IMR-90 (cell line): ENCODE results near the gene ZNF593OS. TPM values are rescaled to one million over a fixed set of nuclear protein-coding genes. Genes with fewer than 3 reads are reported as not detected.
A peak's percentile ranks its signal among the peaks of the same experiment; 100 is the strongest.

ENCODE experiments used
- ATAC-seq: fragments of 200-7000 bp; cut with Tn5 transposase; 2 replicates; pipeline ENCODE4 v1.9.1; 2020; ENCODE audit warnings: low read depth, mild to moderate bottlenecking, moderate library complexity
- BruUV-seq: library from RNA; stranded (reverse); fragments of 400-500 nt; replicated peaks from 2 replicates; lab custom pipeline; 2021; lab: Mats Ljungman, UMichigan
- CTCF ChIA-PET: fragments of 300-600 bp; formaldehyde crosslinking; extraction: SDS; loops from one replicate; lab custom pipeline; 2021; ENCODE audit warnings: antibody characterized with exemption; lab: Yijun Ruan, JAX
- POLR2A ChIA-PET: fragments of 300-600 bp; sonication (Branson Sonifier 250); formaldehyde crosslinking; loops from one replicate; lab custom pipeline; 2022; ENCODE audit warnings: antibody characterized with exemption; ENCODE audit not compliant: unreplicated experiment; lab: Charles Lee
- DNase-seq: peaks from one replicate; pipeline ENCODE4 v3.0.0; 2013
- H2AFZ ChIP-seq: replicated peaks from 2 replicates; pipeline ENCODE3; 2013; ENCODE audit warnings: low read length, mild to moderate bottlenecking; ENCODE audit not compliant: poor library complexity
- H2AK5ac ChIP-seq: 2 replicates; pipeline ENCODE4 v1.6.1; 2013; ENCODE audit warnings: low read depth, low read length, inconsistent platforms
- H2AK9ac ChIP-seq: replicated peaks from 2 replicates; pipeline ENCODE3; 2013; ENCODE audit warnings: mild to moderate bottlenecking, low read depth, low read length, moderate library complexity; ENCODE audit not compliant: poor library complexity
- H2BK120ac ChIP-seq: 2 replicates; pipeline ENCODE4 v1.6.1; 2013; ENCODE audit warnings: low read depth, low read length, inconsistent platforms
- H2BK15ac ChIP-seq: 3 replicates; pipeline ENCODE4 v1.6.1; 2013; ENCODE audit warnings: low read depth, low read length, inconsistent platforms
- H2BK20ac ChIP-seq: 2 replicates; pipeline ENCODE4 v1.6.1; 2013; ENCODE audit warnings: low read depth, mild to moderate bottlenecking, inconsistent platforms, low read length, moderate library complexity
- H2BK5ac ChIP-seq: 2 replicates; pipeline ENCODE4 v1.6.1; 2013; ENCODE audit warnings: mild to moderate bottlenecking, low read depth, low read length, inconsistent platforms; ENCODE audit not compliant: poor library complexity, severe bottlenecking
- H3K14ac ChIP-seq: replicated peaks from 2 replicates; pipeline ENCODE4 v1.6.1; 2013; ENCODE audit warnings: low read depth, low read length, inconsistent platforms
- H3K18ac ChIP-seq: 2 replicates; pipeline ENCODE4 v1.6.1; 2013; ENCODE audit warnings: low read depth, low read length, control low read depth
- H3K23ac ChIP-seq: 2 replicates; pipeline ENCODE4 v1.6.1; 2013; ENCODE audit warnings: low read depth, low read length, inconsistent platforms
- H3K27ac ChIP-seq: 2 replicates; pipeline ENCODE4 v1.5.1; 2013; ENCODE audit warnings: mild to moderate bottlenecking, control low read depth, low read length; ENCODE audit not compliant: insufficient read depth
- H3K27me3 ChIP-seq: 2 replicates; pipeline ENCODE4 v1.6.1; 2013; ENCODE audit warnings: low read length; ENCODE audit not compliant: control insufficient read depth, insufficient read depth
- H3K36me3 ChIP-seq: 2 replicates; pipeline ENCODE4 v1.6.1; 2013; ENCODE audit warnings: low read length, mixed read lengths; ENCODE audit not compliant: control insufficient read depth, insufficient read depth
- H3K4ac ChIP-seq: 2 replicates; pipeline ENCODE4 v1.6.1; 2013; ENCODE audit warnings: low read depth, low read length, inconsistent platforms
- H3K4me1 ChIP-seq: 2 replicates; pipeline ENCODE4 v1.6.1; 2013; ENCODE audit warnings: low read length, mixed read lengths; ENCODE audit not compliant: control insufficient read depth, insufficient read depth
- H3K4me2 ChIP-seq: 2 replicates; pipeline ENCODE4 v1.6.1; 2013; ENCODE audit warnings: low read depth, mild to moderate bottlenecking, control low read depth, low read length, moderate library complexity
- H3K4me3 ChIP-seq: 2 replicates; pipeline ENCODE4 v1.5.1; 2013; ENCODE audit warnings: low read depth, mild to moderate bottlenecking, control low read depth, low read length, moderate library complexity; ENCODE audit not compliant: insufficient read depth
- H3K56ac ChIP-seq: 2 replicates; pipeline ENCODE4 v1.6.1; 2013; ENCODE audit warnings: low read length, inconsistent platforms; ENCODE audit not compliant: insufficient read depth; ENCODE audit errors: extremely low read depth
- H3K79me1 ChIP-seq, 2 experiments: 2 replicates each; pipeline ENCODE4 v1.6.1; 2013; ENCODE audit warnings: low read length in 2 of 2, inconsistent platforms in 1 of 2, low read depth in 1 of 2
- H3K9ac ChIP-seq: 2 replicates; pipeline ENCODE4 v1.6.1; 2013; ENCODE audit warnings: low read depth, low read length, control low read depth
- H3K9me1 ChIP-seq: 2 replicates; pipeline ENCODE4 v1.6.1; 2013; ENCODE audit warnings: low read length, inconsistent platforms; ENCODE audit not compliant: insufficient read depth
- H3K9me3 ChIP-seq: 2 replicates; pipeline ENCODE4 v1.6.1; 2013; ENCODE audit warnings: low read length; ENCODE audit not compliant: control insufficient read depth, insufficient read depth
- H4K20me1 ChIP-seq: 2 replicates; pipeline ENCODE4 v1.6.1; 2013; ENCODE audit warnings: low read length, inconsistent platforms; ENCODE audit not compliant: insufficient read depth
- H4K5ac ChIP-seq: 2 replicates; pipeline ENCODE4 v1.6.1; 2013; ENCODE audit warnings: mild to moderate bottlenecking, low read depth, low read length, control low read depth
- H4K8ac ChIP-seq, 2 experiments: 2 replicates each; pipeline ENCODE4 v1.6.1; 2013; ENCODE audit warnings: low read depth in 2 of 2, low read length in 2 of 2, control low read depth in 1 of 2, inconsistent platforms in 1 of 2
- H4K91ac ChIP-seq: 2 replicates; pipeline ENCODE4 v1.6.1; 2013; ENCODE audit warnings: low read depth, low read length, inconsistent platforms; ENCODE audit not compliant: insufficient read depth
- BHLHE40 ChIP-seq: fragments of 150-350 bp; IDR thresholded peaks from 2 replicates; pipeline ENCODE4 v1.6.1; 2016; ENCODE audit warnings: mild to moderate bottlenecking, low read depth, low read length
- CEBPB ChIP-seq: IDR thresholded peaks from 2 replicates; pipeline ENCODE4 v1.6.1; 2012; ENCODE audit warnings: low read depth, low read length, improper control_type of control experiment
- CHD1 ChIP-seq: IDR thresholded peaks from 2 replicates; pipeline ENCODE4 v1.6.1; 2012; ENCODE audit warnings: low read depth, low read length, improper control_type of control experiment
- ELK1 ChIP-seq: fragments of 150-350 bp; IDR thresholded peaks from 2 replicates; pipeline ENCODE4 v1.6.1; 2016; ENCODE audit warnings: low read depth, mild to moderate bottlenecking, low read length, moderate library complexity, borderline replicate concordance
- MXI1 ChIP-seq: IDR thresholded peaks from 2 replicates; pipeline ENCODE4 v1.6.1; 2012; ENCODE audit warnings: low read depth, mild to moderate bottlenecking, low read length, moderate library complexity, borderline replicate concordance
- NFE2L2 ChIP-seq: fragments of 150-350 bp; IDR thresholded peaks from 2 replicates; pipeline ENCODE4 v1.6.1; 2016; ENCODE audit warnings: low read depth, mild to moderate bottlenecking, low read length
- POLR2A ChIP-seq: IDR thresholded peaks from 2 replicates; pipeline ENCODE4 v1.6.1; 2012; ENCODE audit warnings: mild to moderate bottlenecking, low read depth, low read length
- RCOR1 ChIP-seq: IDR thresholded peaks from 2 replicates; pipeline ENCODE4 v1.6.1; 2012; ENCODE audit warnings: mild to moderate bottlenecking, low read length, improper control_type of control experiment; ENCODE audit not compliant: insufficient replicate concordance
- RFX5 ChIP-seq: IDR thresholded peaks from 2 replicates; pipeline ENCODE4 v1.8.0; 2012; ENCODE audit warnings: low read depth, mild to moderate bottlenecking, low read length, moderate library complexity
- SMC3 ChIP-seq: fragments of 150-350 bp; IDR thresholded peaks from 2 replicates; pipeline ENCODE4 v1.6.1; 2016; ENCODE audit warnings: low read depth, mild to moderate bottlenecking, antibody characterized with exemption, low read length, moderate library complexity
- WGBS, 2 experiments: methylation state at CpG; one replicate each; pipeline versions ENCODE4 v1.1.5 to v1.1.7; 2013; ENCODE audit warnings: missing lambda C conversion rate in 2 of 2; ENCODE audit not compliant: insufficient read length in 1 of 2; ENCODE audit errors: extremely low coverage in 2 of 2; 5-methylcytosine and 5-hydroxymethylcytosine counted together
- dilution Hi-C: fragments of 300-500 bp; cut with HindIII; formaldehyde crosslinking; loops from one replicate; pipeline ENCODE4 v1.14.3; 2018; ENCODE audit warnings: low sequenced_read_pairs; ENCODE audit not compliant: unreplicated experiment
- in situ Hi-C: fragments of 300-500 bp; cut with MboI; formaldehyde crosslinking; loops from 3 replicates; pipeline ENCODE4 v1.14.3; 2019; ENCODE audit warnings: low sequenced_read_pairs, inconsistent platforms, mixed read lengths
- intact Hi-C: fragments of 100-400 bp; cut with micrococcal nuclease; formaldehyde crosslinking; loops from 2 replicates; pipeline ENCODE4 v1.10.0; 2022
- polyA plus RNA-seq, 3 experiments: library from polyadenylated mRNA; depleted of rRNA; stranded (reverse); fragments of >200 nt; gene quantifications; 2 replicates each; pipeline ENCODE4 v1.2.3, GENCODE V29; 2012; ENCODE audit warnings: low replicate concordance in 1 of 3
- total RNA-seq: library from RNA; depleted of rRNA; stranded (reverse); fragments of >200 nt; gene quantifications from 2 replicates; pipeline ENCODE4 v1.2.3, GENCODE V29; 2012
- TF ChIP-seq, protein P1 (sequence below): conservative IDR thresholded peaks from 2 replicates; pipeline ENCODE4 v1.5.1; 2012; ENCODE audit warnings: mild to moderate bottlenecking, low read depth, low read length, improper control_type of control experiment
- TF ChIP-seq, protein P2 (sequence below): fragments of 150-350 bp; IDR thresholded peaks from 2 replicates; pipeline ENCODE4 v1.6.1; 2017; ENCODE audit warnings: mild to moderate bottlenecking, antibody characterized with exemption, low read length, low read depth

ZNF593OS gene
- total and polyA plus RNA-seq, 2 of the 4 experiments (the other 2 are of a cell fraction) = not detected

DNA sequence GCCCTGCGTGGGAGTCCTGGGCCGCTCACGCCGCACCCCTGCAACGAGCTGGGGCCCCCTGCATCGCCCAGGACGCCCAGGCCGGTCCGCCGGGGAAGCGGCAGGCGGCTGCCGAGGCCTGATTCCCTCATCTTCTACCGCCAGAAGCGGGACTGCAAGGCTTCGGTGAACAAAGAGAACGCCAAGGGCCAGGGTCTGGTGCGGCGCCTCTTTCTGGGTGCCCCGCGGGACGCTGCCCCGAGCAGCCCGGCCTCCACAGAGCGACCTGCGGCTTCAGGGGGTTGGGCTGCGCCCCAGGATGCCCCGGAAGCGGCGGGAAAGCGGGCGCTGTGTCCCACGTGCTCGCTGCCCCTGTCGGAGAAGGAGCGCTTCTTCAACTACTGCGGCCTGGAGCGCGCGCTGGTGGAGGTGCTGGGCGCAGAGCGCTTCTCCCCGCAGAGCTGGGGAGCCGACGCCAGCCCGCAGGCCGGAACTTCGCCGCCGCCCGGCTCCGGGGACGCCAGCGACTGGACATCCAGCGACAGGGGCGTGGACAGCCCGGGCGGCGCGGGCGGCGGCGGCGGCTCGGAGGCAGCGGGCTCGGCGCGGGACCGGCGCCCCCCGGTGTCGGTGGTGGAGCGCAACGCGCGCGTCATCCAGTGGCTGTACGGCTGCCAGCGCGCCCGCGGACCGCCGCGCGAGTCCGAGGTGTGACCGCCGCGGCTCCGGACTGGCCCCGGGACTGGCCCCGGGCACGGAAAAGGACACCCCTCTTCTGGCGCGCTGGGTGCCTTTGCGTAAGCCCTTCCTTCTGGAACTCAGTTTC is 10.0 kb downstream of the ZNF593OS start:
- Histone ChIP-seq H3K4me1 (peaks cover 4% of the 10 kb centered on the region), H3K27ac (no peak overlapping the region; the same call in 1 of the 2 replicates), H3K4ac (no peak overlapping the region), H2AK5ac (no peak overlapping the region), H3K4me2 (peak overlapping the region; percentile 78), H2BK5ac (no peak overlapping the region), H4K91ac (no peak overlapping the region), H4K20me1 (no peaks in the 10 kb centered on the region), H2BK120ac (no peak overlapping the region), H3K9ac (no peak overlapping the region), H4K5ac (no peak overlapping the region), H2AK9ac (peak overlapping the region; percentile 58), H3K14ac (no peak overlapping the region), H3K18ac (no peak overlapping the region), H3K4me3 (peak overlapping the region; percentile 41), H2BK20ac (no peak overlapping the region), H3K27me3 (peaks cover 31% of the 10 kb centered on the region; the same call in 1 of the 2 replicates), H3K23ac (no peak overlapping the region), H2BK15ac (no peak overlapping the region), H3K36me3 (no peaks in the 10 kb centered on the region), H4K8ac (no peak overlapping the region), H2AFZ (peak overlapping the region; percentile 89), H3K79me1 (no peaks in the 10 kb centered on the region), H3K9me1 (no peaks in the 10 kb centered on the region), H3K56ac (no peak overlapping the region), H3K9me3 (no peaks in the 10 kb centered on the region)
- BruUV-seq = no TSS peak
- ATAC-seq (peak; percentile 74), DNase-seq (peak; percentile 31)
- in situ Hi-C loops (no loop called here), dilution Hi-C loops (no loop called here), intact Hi-C loops (no loop called here)
- POLR2A ChIA-PET = no interaction called here
- CTCF ChIA-PET = no interaction called here
- TF ChIP-seq, protein P1, sequence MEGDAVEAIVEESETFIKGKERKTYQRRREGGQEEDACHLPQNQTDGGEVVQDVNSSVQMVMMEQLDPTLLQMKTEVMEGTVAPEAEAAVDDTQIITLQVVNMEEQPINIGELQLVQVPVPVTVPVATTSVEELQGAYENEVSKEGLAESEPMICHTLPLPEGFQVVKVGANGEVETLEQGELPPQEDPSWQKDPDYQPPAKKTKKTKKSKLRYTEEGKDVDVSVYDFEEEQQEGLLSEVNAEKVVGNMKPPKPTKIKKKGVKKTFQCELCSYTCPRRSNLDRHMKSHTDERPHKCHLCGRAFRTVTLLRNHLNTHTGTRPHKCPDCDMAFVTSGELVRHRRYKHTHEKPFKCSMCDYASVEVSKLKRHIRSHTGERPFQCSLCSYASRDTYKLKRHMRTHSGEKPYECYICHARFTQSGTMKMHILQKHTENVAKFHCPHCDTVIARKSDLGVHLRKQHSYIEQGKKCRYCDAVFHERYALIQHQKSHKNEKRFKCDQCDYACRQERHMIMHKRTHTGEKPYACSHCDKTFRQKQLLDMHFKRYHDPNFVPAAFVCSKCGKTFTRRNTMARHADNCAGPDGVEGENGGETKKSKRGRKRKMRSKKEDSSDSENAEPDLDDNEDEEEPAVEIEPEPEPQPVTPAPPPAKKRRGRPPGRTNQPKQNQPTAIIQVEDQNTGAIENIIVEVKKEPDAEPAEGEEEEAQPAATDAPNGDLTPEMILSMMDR = no peak; the same call in 1 of the 2 replicates
- TF ChIP-seq MXI1 (no peak), RFX5 (no peak), BHLHE40 (no peak), NFE2L2 (no peak), CEBPB (no peak), POLR2A (no peak), ELK1 (no peak), CHD1 (no peak), RCOR1 (no peak), SMC3 (no peak)
- TF ChIP-seq, protein P2, sequence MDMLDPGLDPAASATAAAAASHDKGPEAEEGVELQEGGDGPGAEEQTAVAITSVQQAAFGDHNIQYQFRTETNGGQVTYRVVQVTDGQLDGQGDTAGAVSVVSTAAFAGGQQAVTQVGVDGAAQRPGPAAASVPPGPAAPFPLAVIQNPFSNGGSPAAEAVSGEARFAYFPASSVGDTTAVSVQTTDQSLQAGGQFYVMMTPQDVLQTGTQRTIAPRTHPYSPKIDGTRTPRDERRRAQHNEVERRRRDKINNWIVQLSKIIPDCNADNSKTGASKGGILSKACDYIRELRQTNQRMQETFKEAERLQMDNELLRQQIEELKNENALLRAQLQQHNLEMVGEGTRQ = no peak
- 2% methylated on average over 64 of the region's 98 CpGs; no CpG with 5 or more reads in 1 of the 2 experiments for WGBS, 2 experiments
